A673 (cell line): ENCODE data around the gene SLC26A1.

ENCODE experiments used
- CTCF ChIP-seq: fragments of 300-800, 200-600 bp; sonication (generic); conservative IDR thresholded peaks from 2 replicates; pipeline ENCODE4 v1.5.1; 2017; ENCODE audit warnings: low read depth, mild to moderate bottlenecking, antibody characterized with exemption, low read length, moderate library complexity, mixed read lengths
- EZH2 ChIP-seq: fragments of 200-600 bp; sonication (generic); IDR thresholded peaks from 2 replicates; pipeline ENCODE4 v1.6.1; 2017; ENCODE audit warnings: borderline replicate concordance, low read depth, mild to moderate bottlenecking, mixed read lengths, antibody characterized with exemption, low read length; ENCODE audit not compliant: poor library complexity, severe bottlenecking

GRCh38 chr4:1041147-1041935, 48.1 kb upstream of the SLC26A1 start:
- TF ChIP-seq CTCF (no peak), EZH2 (no peak)
